ENCODE data around the gene BLVRB.

DNA sequence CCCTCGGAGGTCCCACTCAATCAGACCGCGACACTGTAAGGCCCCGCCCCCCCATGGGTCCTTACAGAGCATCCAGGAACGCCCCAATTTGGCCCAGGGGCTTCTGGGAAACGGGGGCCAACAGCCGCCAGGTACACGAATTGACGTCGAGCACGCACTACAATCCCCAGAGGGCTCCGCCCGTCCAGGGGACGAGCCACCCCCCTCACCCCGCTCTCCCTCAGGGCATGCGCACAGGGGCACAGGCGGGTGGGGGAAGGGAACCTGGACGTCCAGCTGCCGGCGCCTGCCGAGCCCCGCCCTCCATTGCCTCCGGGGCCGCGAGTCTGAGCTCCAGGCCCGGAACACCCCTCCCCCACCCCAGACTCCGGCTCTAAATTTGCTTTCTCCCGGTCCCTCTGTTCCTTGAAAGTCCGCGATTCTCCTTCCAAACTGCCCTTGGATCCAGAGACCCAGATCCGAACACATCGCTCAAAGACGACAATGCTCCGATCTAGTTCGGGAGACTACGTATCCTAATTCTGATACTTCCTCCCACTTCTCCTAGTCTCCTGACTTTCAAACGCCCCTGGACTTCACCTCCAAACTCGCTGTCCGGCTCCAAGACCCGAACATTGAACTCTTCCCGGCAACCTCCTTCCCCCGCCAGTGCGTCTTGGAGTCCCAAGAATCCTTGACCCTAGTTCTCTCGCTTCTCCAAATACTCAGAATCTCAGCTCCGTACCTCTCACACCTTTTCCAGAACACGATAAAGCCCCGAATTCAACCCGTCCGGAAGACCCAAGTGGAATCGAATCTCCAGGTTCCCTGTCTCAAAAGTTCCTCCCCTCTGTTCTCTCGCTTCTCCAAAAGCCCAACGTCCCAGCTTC, 22.2 kb downstream of the BLVRB start:
- TF ChIP-seq, protein P1, sequence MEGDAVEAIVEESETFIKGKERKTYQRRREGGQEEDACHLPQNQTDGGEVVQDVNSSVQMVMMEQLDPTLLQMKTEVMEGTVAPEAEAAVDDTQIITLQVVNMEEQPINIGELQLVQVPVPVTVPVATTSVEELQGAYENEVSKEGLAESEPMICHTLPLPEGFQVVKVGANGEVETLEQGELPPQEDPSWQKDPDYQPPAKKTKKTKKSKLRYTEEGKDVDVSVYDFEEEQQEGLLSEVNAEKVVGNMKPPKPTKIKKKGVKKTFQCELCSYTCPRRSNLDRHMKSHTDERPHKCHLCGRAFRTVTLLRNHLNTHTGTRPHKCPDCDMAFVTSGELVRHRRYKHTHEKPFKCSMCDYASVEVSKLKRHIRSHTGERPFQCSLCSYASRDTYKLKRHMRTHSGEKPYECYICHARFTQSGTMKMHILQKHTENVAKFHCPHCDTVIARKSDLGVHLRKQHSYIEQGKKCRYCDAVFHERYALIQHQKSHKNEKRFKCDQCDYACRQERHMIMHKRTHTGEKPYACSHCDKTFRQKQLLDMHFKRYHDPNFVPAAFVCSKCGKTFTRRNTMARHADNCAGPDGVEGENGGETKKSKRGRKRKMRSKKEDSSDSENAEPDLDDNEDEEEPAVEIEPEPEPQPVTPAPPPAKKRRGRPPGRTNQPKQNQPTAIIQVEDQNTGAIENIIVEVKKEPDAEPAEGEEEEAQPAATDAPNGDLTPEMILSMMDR (conservative IDR thresholded peaks at IDR 0.05) = no peak
- no peak for TF ChIP-seq EZH2 (IDR thresholded peaks at IDR 0.05; ENCODE audit: low read depth)

All from PC-9 (cell line).